Stimulated activated CD4-positive, alpha-beta T cell treated with anti-CD3 and anti-CD28 coated beads, TNF-alpha, amount 100 ng/mL, for 4 hours (primary cell): ENCODE results near the gene RPS16.
A peak's percentile ranks its signal among the peaks of the same experiment; 100 is the strongest.

Experiments used
- DNase-seq, 3 experiments: peaks; one replicate each; pipeline ENCODE4 v3.0.0-alpha.2; 2020; ENCODE audit warnings: low read depth in 3 of 3

Gene RPS16

GRCh38 chr19:39407660-39408391 lies 27.9 kb downstream of the RPS16 start:
- DNase-seq: peak in 1 of 3 experiments; percentile 15

GRCh38 chr19:39407410-39407659 lies 28.4 kb downstream of the RPS16 start:
- DNase-seq: peak in 1 of 3 experiments; percentile 45

DNA sequence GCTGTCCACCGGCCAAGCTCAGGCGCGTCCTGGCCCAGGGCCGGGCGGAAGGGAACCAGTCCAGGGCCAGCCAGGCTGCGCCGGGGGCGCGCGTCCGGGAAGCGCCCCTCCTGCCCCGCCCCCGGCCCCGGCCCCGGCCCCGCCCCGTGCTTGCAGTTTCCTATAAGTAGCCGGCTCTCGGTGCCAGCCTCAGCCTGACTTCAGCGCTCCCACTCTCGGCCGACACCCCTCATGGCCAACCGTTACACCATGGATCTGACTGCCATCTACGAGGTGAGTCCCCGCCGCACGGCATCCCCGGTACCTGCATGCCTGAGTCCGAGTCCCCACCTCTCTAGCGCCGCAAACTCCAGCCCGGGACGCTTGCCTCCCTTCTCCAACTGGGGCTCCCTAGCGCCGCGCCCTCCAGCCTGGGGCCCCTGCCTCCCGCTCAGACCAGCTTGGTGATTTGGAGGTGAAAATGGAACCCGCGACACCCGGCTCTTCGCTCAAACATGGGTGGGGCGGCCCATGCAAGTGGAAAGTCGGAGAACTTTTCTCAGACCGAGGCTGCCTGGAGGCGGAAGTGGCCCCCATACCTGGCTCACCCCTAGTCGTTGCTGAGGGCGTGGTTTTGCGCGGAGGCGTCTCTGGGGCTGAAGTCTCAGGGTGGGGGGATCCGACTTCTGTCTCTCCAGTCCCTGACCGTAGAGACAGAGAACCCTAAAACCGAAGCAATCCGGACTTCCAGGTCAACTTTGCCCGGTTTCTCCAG lies 28.9 kb downstream of the RPS16 start, which contains the start of gene ZFP36:
Gene ZFP36 (plus strand): TSS at position 192 of the 754 bp plus-strand sequence. CDS start 58 bp downstream, at position 250.
- DNase-seq: peak; percentile 77 to 85 (median 79)

GRCh38 chr19:39405958-39406655 lies 29.6 kb downstream of the RPS16 start:
- peak; percentile 82 to 87 (median 82) for DNase-seq

- no peak for DNase-seq
Observed at GRCh38 chr19:39405261-39405957, 30.3 kb downstream of the RPS16 start.

GRCh38 chr19:39403331-39404312 lies 32.1 kb downstream of the RPS16 start:
- DNase-seq: peak; percentile 91 to 92 (median 91)

- DNase-seq: peak; percentile 70 to 80 (median 72)
Observed at GRCh38 chr19:39402346-39403300, 33.1 kb downstream of the RPS16 start.

DNA sequence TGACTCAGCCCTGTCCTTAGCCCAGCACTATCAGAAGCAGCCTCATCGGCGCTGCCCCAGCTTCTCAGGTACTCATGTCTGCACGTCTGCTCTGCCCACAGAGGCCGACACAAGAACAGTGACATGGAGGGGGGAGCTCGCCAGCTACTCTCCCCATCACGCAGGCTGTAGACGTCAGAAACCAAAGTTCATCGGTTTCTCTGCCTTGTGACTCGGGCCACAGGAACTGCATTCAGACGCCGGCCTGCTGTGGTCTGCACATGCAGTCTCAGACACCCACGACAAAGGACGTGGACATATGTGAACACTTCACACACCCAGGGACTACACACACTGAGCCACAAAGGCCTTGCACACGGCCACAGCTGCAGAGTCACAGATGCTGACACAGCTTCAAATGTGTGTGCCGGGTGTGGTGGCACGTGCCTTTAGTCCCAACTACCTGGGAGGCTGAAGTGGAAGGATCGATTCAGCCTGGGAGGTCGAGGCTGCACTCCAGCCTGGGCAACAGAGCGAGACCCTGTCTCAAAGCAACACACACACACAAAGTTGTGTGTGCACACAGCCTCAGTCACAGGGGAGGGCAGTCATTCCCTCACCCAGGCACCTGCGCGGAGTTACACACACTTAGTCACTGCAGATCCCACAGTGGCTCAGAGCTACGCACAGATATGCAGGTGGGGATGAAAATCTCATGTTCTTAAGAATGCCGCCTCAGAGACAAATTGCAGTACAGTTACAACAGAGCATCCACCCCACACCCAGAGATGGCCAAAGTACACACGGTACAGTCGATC lies 34.0 kb downstream of the RPS16 start:
- peak; percentile 45 to 63 (median 51) for DNase-seq

- DNase-seq: no peak
Observed at GRCh38 chr19:39401070-39401548, 34.6 kb downstream of the RPS16 start.

- DNase-seq: no peak
Observed at GRCh38 chr19:39400061-39400460, 35.7 kb downstream of the RPS16 start.

DNA sequence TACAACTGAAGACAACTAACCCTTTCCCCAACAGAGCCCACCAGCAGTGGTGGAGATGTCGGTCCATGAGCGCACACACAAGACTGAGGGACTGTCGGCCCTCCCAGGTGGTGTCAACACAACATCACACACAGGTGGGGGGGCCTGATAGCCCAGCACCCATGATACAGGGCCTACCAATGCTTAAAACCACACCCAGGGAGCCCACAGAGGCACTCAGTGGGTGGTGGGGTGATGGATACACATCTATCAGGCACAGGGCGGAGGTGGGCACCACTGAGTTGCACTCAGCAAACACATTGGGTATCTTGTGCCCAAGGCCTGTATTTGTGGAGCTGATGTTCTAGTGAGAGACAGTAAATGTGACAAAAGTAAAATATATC lies 36.1 kb downstream of the RPS16 start:
- no peak for DNase-seq

- DNase-seq: peak in 1 of 3 experiments; percentile 32
Observed at GRCh38 chr19:39398297-39398864, 37.4 kb downstream of the RPS16 start.

- DNase-seq: peak; percentile 89 to 95 (median 91)
Observed at GRCh38 chr19:39397360-39398296, 38.1 kb downstream of the RPS16 start.

DNA sequence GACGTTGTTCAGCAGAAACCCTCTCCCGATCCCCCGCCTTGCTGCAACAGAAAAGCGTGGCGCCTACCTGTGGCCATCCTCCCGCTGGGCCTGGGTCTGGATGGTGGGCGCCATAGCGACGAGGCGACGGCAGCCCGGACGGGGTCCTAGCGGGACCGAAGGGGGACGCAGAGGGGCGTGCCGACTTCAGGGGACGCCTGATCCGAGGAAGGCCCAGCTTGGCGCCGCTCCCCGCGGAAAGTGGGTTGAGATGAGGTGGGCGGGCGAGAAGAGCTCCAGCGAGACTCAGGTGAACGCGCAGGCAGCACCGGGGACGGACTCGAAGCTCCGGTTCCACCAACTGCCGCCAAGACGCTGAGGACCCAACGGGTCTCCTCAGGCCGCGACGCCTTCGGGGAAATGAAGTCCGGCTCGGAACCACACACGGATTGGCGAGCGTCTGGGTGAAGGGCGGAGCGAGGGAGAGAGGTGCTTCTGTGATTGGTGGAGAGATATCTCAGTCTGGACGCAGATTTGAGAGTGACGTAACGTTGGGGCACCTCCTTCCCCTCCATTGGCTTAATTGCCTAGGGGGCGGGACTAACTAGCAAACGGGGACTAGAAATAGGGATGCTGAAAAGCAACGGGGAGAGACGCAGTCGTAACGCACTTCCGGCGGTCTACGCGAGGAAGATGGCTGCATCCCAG lies 44.9 kb downstream of the RPS16 start, which contains the start of the genes MED29 and PAF1:
Gene MED29 (plus strand): TSS at position 628 of the 687 bp plus-strand sequence. CDS start 45 bp downstream, at position 673.
Gene PAF1 (minus strand): TSS at position 356 of the 687 bp plus-strand sequence. CDS start 242 bp downstream, at position 114.
- peak; percentile 72 to 92 (median 91) for DNase-seq

- DNase-seq: peak in 2 of 3 experiments; percentile 70 to 71
Observed at GRCh38 chr19:39390451-39390750, 45.3 kb downstream of the RPS16 start.
